Measurements from ENCODE around the gene PORCN. TPM values are rescaled to one million over a fixed set of nuclear protein-coding genes. Genes with fewer than 3 reads are reported as not detected.

The PORCN gene
- total RNA-seq, 2 donors from 2014 or later, result 6.2 to 22.7 TPM

DNA sequence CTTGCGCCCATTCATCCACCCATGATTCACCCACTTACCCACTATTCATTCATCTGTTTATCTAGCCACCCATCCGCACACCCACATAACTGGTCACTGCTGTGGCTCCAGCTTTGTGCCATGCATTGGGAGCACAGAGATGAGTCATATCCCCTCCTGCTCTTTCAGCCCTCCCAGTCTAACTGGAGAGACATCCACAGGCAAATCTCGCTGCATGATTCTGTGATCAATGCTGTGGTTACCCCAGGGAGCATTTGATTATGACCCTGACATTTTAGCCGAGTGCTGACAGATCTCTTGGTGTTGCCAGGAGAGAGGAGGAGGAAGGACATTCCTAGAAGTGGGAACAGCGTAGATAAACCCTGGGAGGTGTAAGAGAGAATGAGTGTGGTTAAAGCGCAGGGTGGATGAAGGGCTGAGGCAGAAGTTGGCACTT, 10.4 kb upstream of the PORCN start:
- DNase-seq, result no peak
- Histone ChIP-seq H3K4me1 (peaks cover 3% of the 10 kb centered on the region), H3K27me3 (no peaks in the 10 kb centered on the region), H3K9me3 (no peaks in the 10 kb centered on the region), H3K36me3 (replicated peaks in 1 of 2; ENCODE audit: insufficient read depth in 1 of 2, low read depth in 2 of 2) (no peaks in the 10 kb centered on the region), H3K4me3 (no peak overlapping the region), H3K27ac (no peak overlapping the region)
- 59 to 63% methylated on average over 5 of the region's 6 CpGs for WGBS, 2 donors
- TF ChIP-seq POLR2A (IDR thresholded peaks at IDR 0.05), result no peak
- TF ChIP-seq, protein P1, sequence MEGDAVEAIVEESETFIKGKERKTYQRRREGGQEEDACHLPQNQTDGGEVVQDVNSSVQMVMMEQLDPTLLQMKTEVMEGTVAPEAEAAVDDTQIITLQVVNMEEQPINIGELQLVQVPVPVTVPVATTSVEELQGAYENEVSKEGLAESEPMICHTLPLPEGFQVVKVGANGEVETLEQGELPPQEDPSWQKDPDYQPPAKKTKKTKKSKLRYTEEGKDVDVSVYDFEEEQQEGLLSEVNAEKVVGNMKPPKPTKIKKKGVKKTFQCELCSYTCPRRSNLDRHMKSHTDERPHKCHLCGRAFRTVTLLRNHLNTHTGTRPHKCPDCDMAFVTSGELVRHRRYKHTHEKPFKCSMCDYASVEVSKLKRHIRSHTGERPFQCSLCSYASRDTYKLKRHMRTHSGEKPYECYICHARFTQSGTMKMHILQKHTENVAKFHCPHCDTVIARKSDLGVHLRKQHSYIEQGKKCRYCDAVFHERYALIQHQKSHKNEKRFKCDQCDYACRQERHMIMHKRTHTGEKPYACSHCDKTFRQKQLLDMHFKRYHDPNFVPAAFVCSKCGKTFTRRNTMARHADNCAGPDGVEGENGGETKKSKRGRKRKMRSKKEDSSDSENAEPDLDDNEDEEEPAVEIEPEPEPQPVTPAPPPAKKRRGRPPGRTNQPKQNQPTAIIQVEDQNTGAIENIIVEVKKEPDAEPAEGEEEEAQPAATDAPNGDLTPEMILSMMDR (IDR thresholded peaks at IDR 0.05), result no peak
- ATAC-seq, result no peak
- intact Hi-C loops (cut with DNase I), result loop anchor here (5.0 kb wide), 1 partner anchor 411 kb away; no protein-coding TSS in a partner anchor

DNA sequence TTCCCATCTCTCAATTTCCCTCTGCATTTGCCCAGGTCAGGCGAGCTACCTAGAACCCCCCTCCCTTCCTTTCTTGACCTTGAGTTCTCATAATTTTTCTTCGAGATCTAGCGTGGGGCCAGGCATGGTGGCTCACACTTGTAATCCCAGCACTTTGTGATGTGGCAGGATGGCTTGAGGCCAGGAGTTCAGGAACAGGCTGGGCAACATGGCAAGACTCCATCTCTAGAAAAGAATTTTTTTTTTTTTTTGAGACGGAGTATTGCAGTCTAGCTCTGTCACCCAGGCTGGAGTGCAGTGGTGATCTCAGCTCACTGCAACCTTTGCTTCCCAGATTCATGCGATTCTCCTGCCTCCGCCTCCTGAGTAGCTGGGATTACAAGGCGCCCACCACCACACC, 4.5 kb upstream of the PORCN start:
- TF ChIP-seq POLR2A (IDR thresholded peaks at IDR 0.05), result no peak
- TF ChIP-seq, protein P1 (IDR thresholded peaks at IDR 0.05), result no peak
- no peak for ATAC-seq
- intact Hi-C loops (cut with DNase I), result no loop called here
- H3K4me3 ChIP-seq, result no peak overlapping the region
- no peaks in the 10 kb centered on the region for H3K9me3 ChIP-seq
- DNase-seq, result no peak
- H3K36me3 ChIP-seq (replicated peaks in 1 of 2; ENCODE audit: insufficient read depth in 1 of 2, low read depth in 2 of 2), result no peaks in the 10 kb centered on the region
- no peaks in the 10 kb centered on the region for H3K27me3 ChIP-seq
- 54 to 69% methylated on average over 5 to 6 of the region's 7 CpGs for WGBS, 2 donors
- no peak overlapping the region for H3K27ac ChIP-seq
- peaks cover 7% of the 10 kb centered on the region for H3K4me1 ChIP-seq

DNA sequence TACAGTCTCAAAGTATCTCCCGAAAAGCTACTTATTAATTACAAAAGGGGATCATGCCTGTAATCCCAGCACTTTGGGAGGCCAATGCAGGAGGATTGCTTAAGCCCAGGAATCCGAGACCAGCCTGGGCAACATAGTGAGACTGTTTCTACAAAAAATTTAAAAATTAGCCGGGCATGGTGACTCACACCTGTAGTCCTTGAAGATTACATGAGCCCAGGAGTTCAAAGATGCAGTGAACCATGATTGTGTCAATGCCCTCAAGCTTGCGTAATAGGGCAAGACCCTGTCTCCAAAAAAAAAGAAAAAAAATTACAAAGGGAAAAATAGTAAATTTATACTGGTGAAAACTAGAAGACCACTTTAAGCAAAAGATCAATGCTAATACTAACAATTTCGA, 3.3 kb upstream of the PORCN start:
- Histone ChIP-seq H3K4me3 (no peak overlapping the region), H3K9me3 (no peaks in the 10 kb centered on the region), H3K27me3 (no peaks in the 10 kb centered on the region), H3K4me1 (peaks cover 12% of the 10 kb centered on the region), H3K27ac (peak overlapping the region in 1 of 4 donors; percentile 21), H3K36me3 (replicated peaks in 1 of 2; ENCODE audit: insufficient read depth in 1 of 2, low read depth in 2 of 2) (no peaks in the 10 kb centered on the region)
- DNase-seq (peak in 1 of 4 donors; percentile 20), ATAC-seq (no peak)
- intact Hi-C loops (cut with DNase I), result no loop called here
- TF ChIP-seq, protein P1 (IDR thresholded peaks at IDR 0.05), result no peak
- TF ChIP-seq POLR2A (IDR thresholded peaks at IDR 0.05), result no peak
- WGBS, 2 donors, result 43 to 56% methylated on average over 5 of the region's 5 CpGs

DNA sequence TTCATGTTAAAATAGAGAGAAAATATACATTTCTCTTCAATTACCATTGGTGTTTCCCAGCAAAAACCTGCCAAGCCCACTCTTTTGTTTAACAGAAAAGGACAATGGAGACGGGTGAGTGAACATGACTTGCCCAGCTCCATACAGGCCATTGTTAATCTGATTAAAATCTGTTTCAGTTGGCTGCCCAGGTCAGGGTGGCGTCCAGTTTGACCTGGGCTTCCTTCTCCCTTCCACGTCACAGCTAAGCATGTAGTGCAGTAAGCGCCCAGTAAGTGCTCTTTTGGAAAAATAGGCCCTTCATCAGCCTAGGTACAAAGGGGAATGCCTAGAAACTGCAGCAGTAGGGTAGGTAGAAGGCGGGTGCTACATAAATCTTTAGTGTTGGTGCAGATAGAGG, 1.5 kb upstream of the PORCN start:
- TF ChIP-seq, protein P1 (IDR thresholded peaks at IDR 0.05), result no peak
- TF ChIP-seq POLR2A (IDR thresholded peaks at IDR 0.05), result no peak
- Histone ChIP-seq H3K9me3 (no peaks in the 10 kb centered on the region), H3K27me3 (no peaks in the 10 kb centered on the region), H3K36me3 (replicated peaks in 1 of 2; ENCODE audit: insufficient read depth in 1 of 2, low read depth in 2 of 2) (no peaks in the 10 kb centered on the region), H3K27ac (no peak overlapping the region), H3K4me1 (peaks cover 12% of the 10 kb centered on the region), H3K4me3 (no peak overlapping the region)
- WGBS, 2 donors, result 83 to 88% methylated on average over 5 of the region's 5 CpGs
- ATAC-seq (no peak), DNase-seq (no peak)
- intact Hi-C loops (cut with DNase I), result no loop called here

DNA sequence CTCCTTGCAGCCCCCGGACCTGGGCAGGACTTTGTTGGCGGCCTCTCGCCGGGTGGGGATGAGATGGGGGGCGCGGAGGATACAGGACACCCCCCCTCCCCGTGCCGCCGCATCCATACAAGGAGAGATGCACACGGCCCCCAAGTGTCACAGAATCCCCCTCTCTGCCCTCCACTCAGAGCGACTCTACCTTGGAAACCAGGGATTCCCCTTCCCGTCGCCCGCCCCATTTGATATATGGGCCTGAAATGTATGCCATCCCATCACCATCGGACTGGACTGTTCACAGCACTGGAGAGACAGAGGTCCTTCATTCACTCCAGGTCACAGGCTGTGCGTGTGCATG, 426 bp downstream of the PORCN start:
- H3K4me3 ChIP-seq, result peak overlapping the region; percentile 28 to 56
- H3K9me3 ChIP-seq, result no peaks in the 10 kb centered on the region
- intact Hi-C loops (cut with DNase I), result no loop called here
- H3K27me3 ChIP-seq, result no peaks in the 10 kb centered on the region
- peak overlapping the region in 3 of 4 donors; percentile 51 to 71 (median 70) for H3K27ac ChIP-seq
- WGBS, 2 donors, result 0 to 4% methylated on average over 2 to 4 of the region's 16 CpGs
- TF ChIP-seq, protein P1 (IDR thresholded peaks at IDR 0.05), result no peak
- no peak for TF ChIP-seq POLR2A (IDR thresholded peaks at IDR 0.05)
- no peaks in the 10 kb centered on the region for H3K36me3 ChIP-seq (replicated peaks in 1 of 2; ENCODE audit: insufficient read depth in 1 of 2, low read depth in 2 of 2)
- DNase-seq (no peak), ATAC-seq (no peak)
- peaks cover 12% of the 10 kb centered on the region for H3K4me1 ChIP-seq

Measured in body of pancreas (tissue), 4 donors.